NCI-H524 treated with DMSO at 0.1 percent for 48 hours (cell line): ENCODE measurements around the gene SEC16A.
"Not testable (repeated sequence)": the region's sequence is repeated elsewhere in the genome, so short reads cannot be mapped to it uniquely, and the experiment has no call there.

ENCODE experiments used
- DNase-seq: peaks from one replicate; lab custom pipeline; 2025; lab: John Stamatoyannopoulos, UW

SEC16A gene

DNA sequence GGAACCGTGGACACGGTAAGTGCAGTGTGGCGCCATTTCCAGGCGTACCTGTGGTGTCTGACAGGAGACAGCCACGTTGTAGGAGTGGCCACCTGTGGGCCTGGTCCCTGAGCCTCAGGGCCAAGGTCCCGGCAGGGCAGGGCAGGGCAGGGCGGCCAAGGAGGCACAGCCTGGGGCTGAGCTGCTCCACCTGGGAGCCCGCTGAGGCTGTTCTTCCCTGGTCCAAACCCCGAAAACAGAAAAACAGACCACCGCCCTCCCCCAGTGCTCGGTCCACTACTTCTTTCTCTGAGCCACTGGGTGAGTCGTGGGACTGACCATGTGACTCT is 63.8 kb downstream of the SEC16A start:
- DNase-seq: no peak

DNA sequence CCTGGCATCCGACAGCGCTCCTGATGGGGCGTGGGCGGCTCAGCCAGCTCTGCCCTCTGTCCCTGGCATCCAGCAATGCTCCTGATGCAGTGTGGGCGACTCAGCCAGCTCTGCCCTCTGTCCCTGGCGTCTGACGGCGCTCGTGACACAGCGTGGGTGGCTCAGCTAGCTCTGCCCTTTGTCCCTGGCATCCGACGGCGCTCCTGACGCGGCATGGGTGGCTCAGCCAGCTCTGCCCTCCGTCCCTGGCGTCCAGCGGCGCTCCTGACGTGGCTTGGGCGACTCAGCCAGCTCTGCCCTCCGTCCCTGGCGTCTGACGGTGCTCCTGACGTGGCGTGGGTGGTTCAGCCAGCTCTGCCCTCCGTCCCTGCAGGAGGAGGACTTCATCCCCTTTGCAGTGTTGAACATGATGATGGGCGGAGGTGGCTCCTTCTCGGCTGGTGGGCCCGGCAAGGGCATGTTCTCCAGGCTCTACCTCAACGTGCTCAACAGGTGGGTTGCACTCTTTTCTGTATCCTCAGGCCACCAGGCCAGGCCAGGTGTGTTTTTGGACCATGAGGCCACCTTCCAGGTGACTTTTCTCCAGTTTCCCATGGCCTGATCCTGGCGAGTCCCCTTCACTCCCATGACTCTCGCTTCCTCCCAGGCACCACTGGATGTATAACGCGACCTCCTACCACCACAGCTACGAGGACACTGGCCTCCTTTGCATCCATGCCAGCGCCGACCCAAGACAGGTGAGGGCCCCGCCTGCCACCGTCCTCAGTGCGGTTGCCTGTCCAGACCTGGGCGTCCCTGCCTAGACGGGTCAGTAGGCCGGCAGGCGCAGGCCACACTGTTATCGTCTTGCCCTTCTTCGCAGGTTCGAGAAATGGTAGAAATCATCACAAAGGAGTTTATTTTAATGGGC is 64.4 kb downstream of the SEC16A start:
- no peak for DNase-seq

DNA sequence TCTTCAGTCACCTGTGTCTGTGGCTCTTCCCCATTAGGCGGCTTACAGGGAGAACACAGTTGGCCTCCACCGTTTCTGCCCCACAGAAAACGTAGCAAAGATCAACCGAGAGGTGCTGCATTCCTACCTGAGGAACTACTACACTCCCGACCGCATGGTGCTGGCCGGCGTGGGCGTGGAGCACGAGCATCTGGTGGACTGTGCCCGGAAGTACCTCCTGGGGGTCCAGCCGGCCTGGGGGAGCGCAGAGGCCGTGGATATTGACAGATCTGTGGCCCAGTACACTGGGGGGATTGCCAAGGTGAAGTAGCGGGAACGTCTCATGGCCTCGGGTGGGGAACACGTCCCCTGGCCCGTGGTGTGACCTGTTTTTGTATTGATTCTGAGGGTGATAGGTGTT is 65.9 kb downstream of the SEC16A start:
- DNase-seq: no peak

DNA sequence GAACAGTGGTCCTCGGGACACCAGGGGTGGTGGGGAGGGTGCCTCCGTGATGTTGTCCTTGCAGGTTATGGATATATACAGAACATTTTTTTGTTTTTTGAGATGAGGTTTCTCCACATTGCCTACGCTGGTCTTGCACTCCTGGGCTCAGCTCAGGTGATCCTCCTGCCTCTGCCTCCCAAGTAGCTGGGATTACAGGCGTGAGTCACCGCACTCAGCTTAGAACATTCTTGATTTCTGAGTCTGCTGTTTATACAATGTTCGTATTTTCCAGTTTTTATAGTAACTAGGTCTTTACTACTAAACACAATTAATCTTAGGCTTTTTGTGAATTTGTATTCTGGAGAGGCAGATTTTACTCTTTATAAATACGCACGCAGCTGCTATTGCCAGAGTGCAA is 66.4 kb downstream of the SEC16A start:
- no peak for DNase-seq

DNA sequence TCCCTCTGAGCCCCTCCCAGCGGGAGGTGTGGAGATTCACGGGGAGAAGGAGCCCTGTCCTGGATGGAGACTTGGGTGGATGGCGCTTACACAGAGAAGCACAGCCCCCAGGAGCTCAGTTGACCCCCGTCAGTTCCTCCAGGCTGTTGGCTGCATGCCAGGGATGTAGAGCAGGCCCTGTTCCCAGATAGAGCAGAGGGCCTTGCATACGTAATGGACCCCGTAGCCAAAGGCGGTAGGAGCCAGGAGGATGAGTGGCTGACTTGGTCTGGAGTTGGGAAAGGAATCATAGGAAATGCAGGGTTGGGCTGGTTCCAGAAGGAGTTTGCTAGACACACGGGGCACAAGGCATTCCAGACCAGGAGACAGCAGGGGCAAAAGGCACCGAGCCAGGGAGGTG is 69.9 kb downstream of the SEC16A start:
- DNase-seq: no peak

DNA sequence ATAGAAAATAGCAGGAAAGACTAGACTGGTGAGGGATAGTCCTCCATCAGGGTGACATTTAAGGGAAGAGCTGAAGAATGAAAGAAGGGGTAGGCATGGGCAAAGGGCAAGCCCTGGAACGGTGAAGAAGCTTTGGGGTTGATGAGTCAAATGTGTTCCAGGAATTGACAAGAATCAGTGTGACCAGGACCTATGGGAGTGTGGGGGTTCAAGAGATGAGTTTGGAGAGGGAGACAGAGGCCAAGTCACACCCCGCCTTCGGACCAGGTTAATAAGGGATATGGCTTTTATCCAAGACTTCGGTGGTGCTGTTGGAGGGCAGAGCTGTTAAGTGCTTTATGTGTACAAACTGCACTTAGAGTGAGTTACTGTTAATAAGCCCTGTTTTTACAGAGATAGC is 71.5 kb downstream of the SEC16A start:
- no peak for DNase-seq

DNA sequence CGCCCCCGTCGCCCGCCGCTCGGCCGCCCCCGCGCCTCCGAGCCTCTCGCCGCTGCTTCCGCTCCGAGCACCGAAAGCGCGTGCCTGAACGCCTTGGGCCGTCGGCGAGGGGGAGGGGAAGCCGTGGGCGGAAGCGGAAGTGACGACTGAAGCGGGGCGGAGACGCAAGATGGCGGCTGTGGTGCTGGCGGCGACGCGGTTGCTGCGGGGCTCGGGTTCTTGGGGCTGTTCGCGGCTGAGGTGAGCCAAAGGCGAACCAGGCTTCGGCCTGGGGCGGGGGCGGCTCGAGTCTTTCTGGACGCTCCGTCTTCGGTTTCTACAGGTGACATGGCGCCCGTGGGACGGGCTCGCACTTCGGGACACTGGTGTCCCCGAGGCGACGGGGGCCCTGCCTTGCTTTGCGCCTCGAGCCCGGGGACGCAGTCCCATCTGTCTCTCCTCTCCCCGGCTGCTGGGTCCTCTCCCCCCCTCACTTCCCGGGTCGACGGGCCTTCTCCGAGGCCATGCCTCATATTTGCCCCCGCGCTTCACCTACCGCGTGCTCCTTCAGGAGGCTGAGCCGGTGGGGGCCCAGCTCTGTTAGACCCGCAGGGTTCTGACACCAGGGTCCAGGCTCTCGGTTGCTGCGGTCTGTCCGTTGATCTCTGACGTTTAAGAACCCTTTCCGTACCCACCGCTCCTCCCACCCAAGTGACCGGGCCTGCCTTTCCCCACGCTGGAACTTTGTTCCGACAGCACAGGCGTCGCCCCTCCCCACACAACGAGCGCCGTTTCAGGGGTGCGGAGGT is 72.1 kb downstream of the SEC16A start, which contains the start of the genes ENTR1 and PMPCA:
ENTR1 (minus strand) TSS at position 115 of the 788 bp plus-strand sequence. CDS start 217 bp downstream, outside the sequence.
PMPCA (plus strand) TSS at position 159 of the 788 bp plus-strand sequence; CDS start at position 170, 11 bp downstream.
- DNase-seq: peak; percentile 44

DNA sequence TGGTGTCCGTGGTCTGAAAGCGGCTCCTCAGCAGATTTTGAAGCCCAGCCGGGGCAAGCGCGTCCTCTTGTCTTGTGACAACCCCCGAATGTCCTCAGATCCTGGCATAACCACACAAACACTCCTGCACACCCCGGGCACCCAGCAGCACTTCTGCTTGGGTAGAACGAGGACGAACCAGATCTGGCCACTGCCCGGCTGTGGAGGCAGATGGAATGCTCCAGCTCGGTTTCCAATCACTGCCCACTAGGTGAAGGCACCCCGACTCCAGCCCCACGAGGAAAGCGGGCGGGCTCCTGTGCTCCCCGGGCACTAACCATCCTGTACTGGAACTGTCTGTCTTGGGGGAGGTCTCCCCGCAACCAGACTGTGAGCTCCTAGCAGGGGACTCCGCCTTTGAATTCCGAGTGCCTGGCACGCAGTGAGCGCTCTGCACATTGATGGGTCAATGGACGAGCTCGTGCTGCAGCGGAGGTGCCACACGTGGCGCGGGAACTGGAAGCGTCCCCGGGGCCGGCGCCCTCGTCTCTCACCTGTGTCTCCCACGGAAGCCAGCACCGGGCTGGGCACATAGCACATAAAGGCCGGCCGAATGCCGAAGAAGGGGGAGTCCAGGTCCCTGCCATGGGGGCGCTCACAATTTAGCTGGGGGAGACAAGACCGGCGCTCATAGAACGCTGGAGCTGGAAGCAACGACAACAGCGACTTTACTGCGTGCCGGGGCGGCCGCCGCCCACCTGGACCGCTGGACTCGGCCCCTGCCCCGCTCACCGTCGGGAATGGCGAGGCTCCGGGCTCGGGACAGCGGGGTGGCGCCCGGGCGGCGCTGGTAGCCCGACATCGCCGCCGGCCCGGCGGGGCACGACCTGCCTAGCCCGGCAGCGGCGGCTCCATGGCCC is 73.0 kb downstream of the SEC16A start:
- DNase-seq: no peak

DNA sequence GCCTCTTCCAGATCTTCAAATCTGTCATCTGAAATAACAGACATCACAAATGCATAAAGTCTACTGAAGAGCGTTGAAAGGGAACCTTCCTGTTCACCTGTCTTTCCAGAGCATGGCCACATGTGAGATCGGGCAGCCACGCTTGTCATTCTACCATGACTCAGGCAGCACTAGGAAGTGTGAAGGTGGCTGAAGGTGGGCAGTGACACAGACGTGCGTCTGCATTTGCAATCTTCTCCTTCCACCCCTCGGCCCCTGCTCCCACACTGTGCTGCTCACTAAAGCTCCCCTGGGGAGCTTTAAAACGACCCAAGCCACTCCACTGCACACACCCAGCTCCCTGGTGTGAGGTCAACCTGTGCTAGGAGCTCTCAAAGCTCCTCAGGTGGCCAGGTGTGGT is 74.9 kb downstream of the SEC16A start:
- DNase-seq: no peak

DNA sequence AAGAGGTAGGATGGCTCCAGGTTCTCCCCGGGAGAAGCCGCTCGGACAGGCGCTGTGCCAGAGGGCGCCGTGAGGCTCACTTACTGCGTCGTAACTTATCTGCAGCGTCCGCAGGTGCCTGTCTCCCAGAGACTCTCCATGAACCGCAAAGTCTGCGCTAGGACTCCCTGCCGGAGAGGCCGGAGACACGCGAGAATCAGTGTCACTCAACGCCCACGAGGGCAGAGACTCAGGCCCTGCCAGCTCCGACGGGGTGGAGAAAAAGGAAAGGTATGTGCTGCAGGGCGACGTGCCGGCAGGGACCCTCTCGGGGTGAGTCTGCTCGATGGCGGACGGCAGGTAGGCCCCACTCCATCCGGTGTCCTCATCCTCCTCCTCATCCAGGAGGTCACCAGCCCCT is 75.8 kb downstream of the SEC16A start:
- not testable (repeated sequence) for DNase-seq

DNA sequence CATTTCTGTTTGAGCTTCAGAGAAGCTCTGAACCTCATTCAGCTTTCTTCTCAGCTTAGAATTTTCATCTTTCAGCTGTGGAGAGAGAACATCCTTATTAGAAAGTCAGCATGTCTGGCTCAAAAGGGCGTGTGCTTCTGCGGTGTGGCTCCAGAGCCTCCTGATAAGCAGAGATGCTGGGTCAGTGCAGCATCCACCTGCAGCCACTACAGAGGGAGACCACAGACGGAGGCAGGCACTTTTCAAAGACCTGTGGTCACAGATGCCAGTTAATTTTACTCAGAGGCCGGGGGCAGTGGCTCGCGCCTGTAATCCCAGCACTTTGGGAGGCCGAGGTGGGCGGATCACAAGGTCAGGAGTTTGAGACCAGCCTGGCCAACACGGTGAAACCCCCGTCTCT is 76.9 kb downstream of the SEC16A start:
- DNase-seq: not testable (repeated sequence)

DNA sequence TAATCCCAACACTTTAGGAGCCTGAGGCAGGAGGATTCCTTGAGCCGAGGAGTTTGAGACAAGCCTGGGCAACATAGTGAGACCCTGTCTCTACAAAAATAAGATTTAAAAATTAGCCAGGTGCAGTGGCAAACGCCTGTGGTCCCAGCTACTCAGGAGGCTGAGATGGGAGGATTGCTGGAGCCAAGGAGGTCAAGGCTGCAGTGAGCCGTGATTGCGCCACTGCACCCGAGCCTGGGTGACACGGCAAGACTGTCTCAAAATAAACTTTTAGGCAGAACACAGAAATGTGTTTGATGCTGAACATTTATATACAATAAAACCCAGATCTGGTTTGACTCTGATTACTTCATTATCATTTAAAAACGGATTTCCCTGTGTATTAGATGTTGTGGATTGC is 77.4 kb downstream of the SEC16A start:
- DNase-seq: no peak

DNA sequence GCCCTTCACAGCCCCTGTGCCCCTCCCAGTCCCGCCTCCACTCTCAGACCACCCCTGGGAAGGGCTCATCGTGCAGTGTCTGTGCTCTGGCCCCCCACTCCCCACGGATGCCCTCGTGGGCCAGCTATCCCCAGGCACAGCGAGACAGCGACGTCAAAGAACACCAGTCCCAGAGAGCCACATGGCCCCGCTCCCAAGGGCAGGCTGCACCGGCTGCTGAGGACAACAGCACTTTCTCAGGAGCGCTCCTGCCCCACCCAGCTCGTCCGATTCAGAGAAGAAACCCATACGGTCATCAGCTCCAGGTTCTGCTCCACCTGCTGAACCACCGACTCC is 78.1 kb downstream of the SEC16A start:
- DNase-seq: no peak

DNA sequence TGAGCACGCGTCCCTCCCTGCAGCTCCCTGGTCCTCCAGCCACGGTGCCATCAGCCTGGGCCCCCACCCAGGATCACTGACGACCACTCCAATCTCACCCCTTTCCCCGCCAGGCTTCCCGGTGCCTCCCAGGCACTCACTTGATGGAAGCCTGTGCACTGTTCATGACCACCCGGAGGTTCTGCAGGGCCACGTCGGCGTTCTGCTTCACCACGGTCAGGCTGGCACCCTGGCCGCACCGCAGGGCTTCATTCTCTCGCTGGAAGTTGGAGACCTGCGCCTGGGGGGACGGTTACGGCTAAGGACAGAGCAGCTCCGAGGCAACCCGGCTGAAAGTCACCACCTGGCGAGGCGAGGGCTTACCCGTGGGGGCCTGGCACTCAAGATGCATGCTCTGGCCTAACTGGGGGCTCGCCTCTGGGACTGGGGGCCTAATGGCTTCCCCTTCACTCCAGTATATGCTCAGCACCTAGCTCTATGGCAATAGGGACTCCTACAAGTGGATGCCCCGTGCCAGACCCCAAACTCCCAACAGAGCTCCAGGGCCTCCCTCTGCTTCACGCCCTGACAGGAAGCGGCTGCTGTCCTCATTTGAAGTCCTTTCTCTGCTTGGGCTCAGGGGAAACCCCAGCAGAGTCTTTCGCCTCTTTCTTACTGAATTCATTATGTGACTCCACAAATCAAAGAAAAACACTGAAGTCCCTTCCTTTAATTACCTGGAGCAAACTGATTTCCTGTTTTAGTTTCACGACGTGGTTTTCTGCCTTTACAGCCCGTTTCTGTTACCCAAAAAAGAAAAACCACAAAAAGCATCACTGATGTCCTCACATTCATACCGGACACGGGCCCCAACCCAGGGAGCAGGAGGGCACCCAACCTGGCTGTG is 78.7 kb downstream of the SEC16A start:
- no peak for DNase-seq

DNA sequence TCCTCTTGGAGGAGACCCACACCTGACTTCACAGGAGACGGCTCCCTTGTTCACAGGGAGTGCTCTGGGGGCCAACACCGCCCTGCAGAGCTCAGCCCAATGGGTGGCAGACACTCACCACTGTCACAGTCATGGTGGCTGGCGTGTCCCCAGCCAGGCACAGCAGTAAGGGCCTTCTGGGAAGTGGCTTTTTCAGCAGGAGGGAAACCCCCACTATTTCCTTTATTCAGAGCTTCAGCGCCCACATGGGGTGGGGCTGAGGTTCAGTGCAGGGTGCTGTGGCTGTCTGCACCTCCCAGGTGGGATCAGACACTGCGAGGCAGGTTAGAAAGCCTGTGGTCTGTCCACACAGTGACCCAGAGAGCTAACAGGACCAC is 79.3 kb downstream of the SEC16A start:
- no peak for DNase-seq

DNA sequence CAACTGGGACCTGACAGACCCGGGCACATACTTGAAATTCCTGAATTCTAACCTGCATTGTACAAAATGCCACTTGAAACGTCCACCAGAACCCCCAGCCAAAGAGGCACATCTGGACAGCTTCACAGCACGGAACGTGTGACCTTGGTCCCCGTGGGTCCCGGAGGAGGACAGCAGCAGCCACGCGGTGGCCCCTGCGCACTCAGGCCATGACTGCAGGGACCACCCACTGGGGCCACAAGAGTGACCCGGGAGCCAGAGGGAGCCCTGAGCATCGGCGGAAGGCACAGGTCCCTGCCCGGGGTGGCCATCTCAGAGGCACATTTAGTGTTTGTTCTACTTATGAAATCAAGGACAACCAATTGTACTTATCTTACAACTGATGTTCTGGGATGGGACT is 80.8 kb downstream of the SEC16A start:
- no peak for DNase-seq

DNA sequence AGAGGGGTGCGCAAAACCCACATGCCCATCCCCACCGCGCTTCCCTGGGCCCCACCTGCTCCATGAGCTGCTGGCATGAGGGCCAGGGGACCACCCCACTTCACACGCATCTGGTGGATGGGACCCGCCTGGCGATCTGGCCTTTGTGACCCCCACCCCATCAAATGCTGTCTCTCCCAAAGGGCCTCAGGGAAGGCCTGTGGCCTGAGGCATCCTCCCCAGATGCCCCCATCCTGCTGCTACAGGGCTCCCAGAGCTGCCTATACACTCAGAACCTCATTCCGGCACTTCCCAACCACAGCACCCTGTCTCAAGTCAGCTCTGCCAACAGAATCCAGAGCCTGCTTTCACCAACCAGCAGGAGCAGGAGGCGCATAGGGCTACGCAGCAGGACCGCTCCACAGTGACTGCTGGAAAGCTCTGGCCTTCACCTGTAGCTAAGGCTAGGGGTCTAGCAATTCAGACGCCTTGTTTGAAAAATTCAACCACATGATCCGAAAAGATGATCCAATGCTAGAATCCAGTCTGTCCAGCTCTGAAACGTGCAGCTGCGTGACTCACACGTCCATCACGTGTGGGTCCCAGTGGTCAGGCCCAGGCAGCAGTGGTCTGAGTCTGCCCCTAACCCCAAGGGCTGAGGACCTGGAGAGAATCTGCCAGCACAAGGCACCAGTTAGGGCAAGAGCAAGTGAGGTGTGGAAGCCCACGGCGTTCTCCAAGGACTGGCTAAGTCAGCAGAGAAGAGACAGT is 81.5 kb downstream of the SEC16A start:
- no peak for DNase-seq

DNA sequence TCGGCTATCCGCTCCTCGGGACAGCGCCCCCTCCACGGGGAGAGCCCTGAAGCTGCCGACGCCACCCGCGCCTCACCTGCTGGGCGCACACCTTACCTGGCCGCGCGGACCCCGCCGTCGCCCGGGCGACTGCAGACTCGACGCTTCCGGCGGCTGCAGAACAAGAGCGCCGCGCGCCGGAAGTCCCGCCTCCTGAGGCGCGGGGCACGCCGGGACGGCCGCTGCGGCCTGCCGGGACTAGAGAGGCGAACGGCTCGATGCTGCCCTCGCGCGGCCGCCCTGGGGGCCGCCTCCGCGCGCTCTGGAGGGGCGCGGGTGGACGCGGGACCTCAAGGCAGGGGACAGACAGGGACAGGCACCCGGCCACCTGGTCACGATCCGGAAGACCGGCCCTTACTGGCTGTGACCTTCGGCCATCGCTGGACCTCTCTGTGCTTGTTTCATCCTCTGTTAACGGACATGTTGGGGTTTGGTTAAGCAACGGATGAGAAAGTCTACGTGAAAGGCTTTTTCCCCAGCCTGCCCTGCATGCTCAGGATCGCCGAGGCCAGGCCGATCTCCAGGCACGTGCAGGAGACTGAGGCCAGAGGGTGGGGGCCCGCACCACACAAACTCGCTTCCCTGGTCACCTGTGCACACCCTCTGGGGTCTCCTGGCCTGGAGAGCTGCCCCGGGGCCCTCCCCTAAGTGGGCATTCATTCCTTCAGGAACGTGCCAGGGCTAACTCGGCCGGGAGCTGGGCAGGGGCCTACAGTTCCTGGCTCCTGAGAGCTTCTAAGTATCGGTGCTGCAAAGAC is 82.6 kb downstream of the SEC16A start, which contains the start of gene SNAPC4:
SNAPC4 (minus strand) TSS at position 133 of the 797 bp plus-strand sequence. CDS start 1,742 bp downstream, outside the sequence.
- DNase-seq: no peak
